SIG-M5 (cell line): ENCODE results near the gene MYRF.

Source experiments
- DNase-seq: peaks from one replicate; lab custom pipeline; 2025; lab: John Stamatoyannopoulos, UW

Gene MYRF

GRCh38 chr11:61760946-61761345 lies 8.5 kb downstream of the MYRF start:
- DNase-seq = no peak

GRCh38 chr11:61761440-61762222 lies 9.2 kb downstream of the MYRF start:
- no peak for DNase-seq

GRCh38 chr11:61762223-61762615 lies 9.8 kb downstream of the MYRF start:
- DNase-seq = no peak

- DNase-seq = no peak
Measured at GRCh38 chr11:61762798-61763197, 10.4 kb downstream of the MYRF start.

- no peak for DNase-seq
Measured at GRCh38 chr11:61763930-61764605, 11.6 kb downstream of the MYRF start.

GRCh38 chr11:61764606-61765260 lies 12.3 kb downstream of the MYRF start:
- DNase-seq = no peak

- DNase-seq = no peak
Measured at GRCh38 chr11:61765550-61766253, 13.3 kb downstream of the MYRF start.

- DNase-seq = no peak
Measured at GRCh38 chr11:61766353-61766841, 14.0 kb downstream of the MYRF start.

- DNase-seq = no peak
Measured at GRCh38 chr11:61768376-61769076, 16.1 kb downstream of the MYRF start.

GRCh38 chr11:61769169-61769920 lies 16.9 kb downstream of the MYRF start:
- no peak for DNase-seq

GRCh38 chr11:61769946-61770683 lies 17.7 kb downstream of the MYRF start:
- no peak for DNase-seq

- no peak for DNase-seq
Measured at GRCh38 chr11:61771195-61771894, 18.9 kb downstream of the MYRF start.

- DNase-seq = no peak
Measured at GRCh38 chr11:61771985-61772455, 19.6 kb downstream of the MYRF start.

- no peak for DNase-seq
Measured at GRCh38 chr11:61773356-61773755, 20.9 kb downstream of the MYRF start.

- DNase-seq = no peak
Measured at GRCh38 chr11:61773809-61774208, 21.4 kb downstream of the MYRF start.

- DNase-seq = no peak
Measured at GRCh38 chr11:61774411-61774810, 22.0 kb downstream of the MYRF start.

- no peak for DNase-seq
Measured at GRCh38 chr11:61775106-61775505, 22.7 kb downstream of the MYRF start.

GRCh38 chr11:61775606-61776554 lies 23.4 kb downstream of the MYRF start:
- no peak for DNase-seq
